ENCODE data around the gene GRB10.

The GRB10 gene

DNA sequence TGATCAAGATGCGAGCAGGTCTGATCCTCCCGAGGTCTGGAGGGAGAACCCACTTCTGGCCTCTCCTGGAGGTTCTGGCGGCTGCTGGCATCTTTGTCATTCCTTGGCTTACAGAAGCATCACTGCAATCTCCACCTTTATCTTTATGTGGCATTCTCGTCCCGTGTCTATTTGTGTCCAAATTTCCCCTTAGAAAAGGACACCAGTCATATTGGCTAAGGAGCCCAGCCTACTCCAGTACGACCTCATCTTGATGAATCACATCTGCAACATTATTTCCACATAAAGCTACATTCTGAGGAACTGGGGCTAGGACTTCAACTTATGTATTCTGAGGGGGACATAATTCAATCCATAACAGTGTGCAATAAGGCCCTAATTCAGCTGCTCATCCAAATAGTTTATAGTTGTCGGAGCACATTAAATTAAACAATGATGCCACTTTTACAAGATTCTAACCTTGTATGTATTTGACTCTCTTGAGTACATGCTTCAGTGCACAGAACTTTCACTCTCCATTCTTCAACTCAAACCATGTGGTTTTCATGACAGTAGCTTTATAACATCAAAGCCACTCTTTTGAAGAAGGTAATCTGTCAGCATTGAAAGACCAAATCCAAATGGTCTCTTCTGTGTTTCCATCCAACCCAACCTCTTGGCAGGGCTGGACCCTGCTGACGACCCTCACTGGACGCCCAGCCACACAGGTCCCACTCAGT, 131.3 kb downstream of the GRB10 start:
- DNase-seq, result no peak

DNA sequence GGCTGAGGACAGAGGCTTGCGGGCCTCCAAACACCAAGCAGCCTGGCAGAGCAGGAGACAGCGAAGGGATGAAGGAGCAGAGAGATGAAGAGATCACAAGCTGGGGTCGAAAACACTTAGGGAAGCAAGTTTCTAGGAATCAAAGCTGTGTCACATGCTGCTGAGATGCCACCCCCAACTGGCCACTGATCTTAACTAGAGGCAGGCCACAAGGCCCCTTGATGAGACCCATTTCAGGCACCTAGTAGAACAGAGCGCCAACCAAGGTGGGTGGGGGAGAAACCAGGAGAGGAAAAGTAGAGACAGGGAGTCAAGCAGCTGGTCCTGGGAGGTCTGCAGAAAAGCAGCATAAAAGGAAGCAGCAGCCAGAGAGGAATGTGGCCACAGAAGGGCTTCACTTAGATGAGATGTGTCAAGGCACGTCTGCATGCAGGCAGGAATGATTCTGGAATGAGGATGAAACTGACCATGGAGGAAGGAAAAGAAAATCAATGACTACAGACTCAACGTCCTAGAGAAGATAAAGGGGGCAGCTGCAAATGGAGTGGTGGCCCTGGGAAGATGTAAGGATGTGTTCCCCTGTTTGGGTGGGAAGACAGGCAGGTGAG, 132.5 kb downstream of the GRB10 start:
- DNase-seq, result no peak

DNA sequence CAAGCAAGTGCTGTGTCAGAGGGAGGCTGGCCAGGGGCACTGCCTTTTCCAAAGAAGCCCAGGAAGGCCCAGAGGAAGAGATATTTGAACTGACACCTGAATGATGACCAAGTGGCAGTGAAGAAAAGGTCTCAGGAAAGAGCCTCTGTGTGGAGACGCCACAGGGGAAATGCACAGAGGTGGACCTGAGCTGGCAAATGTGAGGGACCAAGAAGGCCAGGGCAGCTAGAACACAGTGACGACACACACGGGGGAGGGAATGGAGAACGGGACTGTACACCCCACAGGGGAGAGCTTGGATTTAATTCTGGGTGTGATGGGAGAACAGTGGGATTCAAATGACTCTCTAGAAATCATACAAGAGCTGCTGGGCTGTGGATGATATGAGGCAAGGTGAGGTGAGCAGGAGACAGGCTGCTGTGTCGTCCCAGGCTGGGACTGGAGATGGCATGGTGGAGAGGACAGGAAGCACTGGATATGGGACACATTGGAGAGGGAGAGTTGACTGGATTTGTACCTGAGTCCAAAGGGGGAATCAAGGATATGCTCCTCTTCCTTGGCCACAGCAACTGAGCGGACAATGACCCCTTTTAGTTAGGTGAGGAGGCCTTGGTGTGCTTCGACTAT, 133.3 kb downstream of the GRB10 start:
- DNase-seq, result no peak

DNA sequence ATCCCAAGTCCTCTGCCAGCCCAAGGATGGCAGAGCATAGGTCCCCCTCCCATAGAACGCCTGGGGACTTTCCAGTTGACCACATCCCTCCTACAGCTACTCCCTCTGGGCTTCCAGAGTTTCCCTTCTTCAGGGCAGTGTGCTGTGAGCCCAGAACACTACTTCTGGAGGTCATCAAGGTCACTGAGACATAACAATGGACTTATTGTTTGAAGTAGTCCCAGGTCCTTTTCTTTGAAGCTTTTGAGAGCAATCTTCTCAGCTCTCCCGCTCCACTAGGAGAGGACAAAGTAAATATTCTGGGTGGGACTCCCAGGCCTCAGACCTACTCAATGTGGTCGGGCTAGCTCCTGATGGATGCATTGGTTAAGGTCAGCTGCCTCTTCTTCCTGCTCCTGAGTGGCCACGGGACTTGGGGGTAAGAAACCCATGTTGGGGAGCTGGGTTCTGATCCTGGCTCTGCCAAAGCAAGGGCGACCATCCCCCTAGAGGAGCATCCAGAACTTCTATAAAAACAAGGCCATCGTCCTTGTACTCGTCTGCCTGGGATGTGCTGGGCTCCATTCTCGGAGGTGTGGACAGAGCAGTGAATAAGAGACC, 134.0 kb downstream of the GRB10 start:
- no peak for DNase-seq

DNA sequence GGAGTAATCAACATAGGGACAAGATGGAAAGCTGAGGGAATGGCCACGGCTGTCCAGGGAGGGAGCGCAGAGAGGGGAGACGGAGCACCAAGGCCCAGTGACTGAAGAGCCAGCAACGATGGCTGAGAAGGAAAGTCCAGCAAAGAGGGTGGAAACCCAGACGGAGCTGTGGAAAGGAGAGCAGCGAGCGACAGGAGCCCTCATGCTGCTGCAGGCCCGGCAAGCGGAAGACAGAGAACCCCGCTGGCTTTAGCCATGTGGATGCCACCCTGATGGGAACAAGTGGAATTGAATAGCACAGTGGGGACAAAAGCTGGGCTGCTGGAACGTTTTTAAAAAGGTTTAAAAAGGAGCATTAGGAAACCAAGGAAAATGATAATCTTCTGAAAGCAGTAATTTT, 134.6 kb downstream of the GRB10 start:
- DNase-seq, result no peak

DNA sequence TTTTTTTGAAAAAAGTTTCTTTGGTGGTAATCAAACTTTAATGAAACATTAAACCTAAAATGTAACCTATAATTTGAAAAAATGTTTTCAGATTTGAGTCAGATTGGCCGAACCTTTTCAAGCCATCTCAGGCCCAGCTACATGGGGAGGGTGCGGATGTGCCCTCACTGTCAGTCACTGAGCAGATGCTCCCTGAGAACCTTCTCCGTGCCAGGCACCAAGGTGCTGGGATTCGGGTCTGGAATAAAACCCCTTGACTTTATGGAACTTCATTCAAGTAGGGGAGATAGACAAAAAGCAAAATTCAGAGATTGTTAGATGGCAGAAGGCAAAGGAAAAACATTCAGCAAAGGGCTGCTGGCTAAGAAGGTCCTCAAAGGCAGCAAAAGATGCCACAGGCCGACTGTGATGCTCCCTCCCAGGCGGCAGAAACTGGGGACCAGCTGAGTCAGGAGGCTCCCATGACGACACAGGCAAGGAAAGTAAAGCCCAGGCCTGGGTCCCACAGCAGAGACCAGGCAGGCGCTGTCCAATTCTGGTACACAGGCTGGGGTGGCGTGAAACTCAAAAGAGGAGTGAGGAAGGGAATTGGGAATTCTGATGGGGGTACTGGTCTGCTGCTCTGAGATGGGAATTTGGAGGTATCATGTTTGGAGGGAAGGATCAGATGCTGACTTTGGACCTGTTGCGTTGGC, 135.3 kb downstream of the GRB10 start:
- DNase-seq, result no peak

DNA sequence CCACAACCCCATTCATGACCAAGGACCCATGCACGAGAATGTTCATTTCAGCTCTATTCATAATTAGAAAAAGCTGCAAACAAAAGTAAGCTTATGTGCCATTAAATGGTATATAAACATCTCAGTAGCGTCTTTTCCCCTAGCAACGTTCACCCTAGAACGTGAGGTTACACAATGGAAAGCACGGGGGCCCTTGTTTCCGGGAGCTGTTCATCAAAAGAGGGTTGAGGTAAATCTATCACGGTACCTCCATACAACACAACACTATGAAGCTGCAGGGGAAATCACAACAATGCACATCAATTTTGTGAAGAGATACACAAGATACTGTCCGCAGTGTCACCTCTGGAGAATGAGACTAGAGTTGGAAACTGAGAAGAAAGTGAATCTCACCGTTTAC, 136.6 kb downstream of the GRB10 start:
- DNase-seq, result no peak

DNA sequence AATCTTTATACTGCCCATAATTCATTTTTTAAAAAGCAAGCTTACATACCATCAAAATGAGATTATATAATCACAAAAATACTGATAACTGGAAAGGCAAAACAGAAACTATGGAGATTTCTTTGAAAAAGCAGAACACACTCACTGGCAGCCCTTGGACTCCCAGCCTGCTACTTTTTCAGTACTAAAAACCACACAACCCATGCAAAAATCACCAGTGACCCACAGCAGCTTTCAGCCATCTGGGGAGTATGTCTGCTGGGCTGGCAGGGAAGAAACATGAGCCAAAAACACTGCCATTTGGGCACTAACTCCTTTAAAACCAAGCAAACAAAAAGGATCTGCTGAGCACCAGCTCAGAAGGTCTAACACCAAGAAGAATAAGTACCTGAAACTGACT, 137.5 kb downstream of the GRB10 start:
- DNase-seq, result no peak

DNA sequence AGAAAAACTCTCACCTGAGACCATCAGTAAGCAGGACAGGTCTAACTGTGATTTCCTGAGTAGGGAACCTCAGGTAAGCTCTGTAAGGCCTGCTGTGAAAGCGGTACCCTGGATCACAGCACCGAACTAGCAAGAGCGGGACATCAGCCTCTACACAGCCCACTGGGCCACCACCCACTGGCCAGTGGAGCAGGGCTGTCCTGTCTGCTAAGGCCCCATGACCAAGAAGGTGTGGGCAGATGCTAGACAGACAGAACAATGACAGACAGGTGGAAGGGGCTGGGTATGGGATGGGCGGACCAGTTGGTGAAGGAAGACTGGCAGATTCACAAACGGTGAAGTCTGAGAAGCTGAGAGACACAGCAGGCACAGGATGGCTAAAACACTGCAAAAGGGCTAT, 138.1 kb downstream of the GRB10 start:
- DNase-seq, result no peak

DNA sequence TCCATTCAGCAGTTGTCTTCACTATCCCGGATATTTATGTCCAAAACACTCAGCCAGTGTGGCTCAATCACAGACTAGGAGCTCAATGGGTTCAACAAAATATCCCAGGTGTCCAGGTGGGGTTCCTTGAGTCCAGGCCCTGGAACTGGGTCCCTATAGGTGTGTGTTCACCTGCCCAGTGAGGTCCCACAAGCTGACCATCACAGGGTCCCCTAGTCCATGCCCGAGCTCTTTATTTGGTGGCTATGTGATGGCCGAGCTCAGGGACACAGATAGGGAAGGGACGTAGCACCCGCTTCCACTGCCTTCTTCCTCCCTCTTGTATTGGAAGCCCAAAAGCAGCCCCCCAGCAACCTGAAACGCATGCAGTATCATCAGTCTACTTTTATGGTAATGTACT, 138.6 kb downstream of the GRB10 start:
- DNase-seq, result no peak

DNA sequence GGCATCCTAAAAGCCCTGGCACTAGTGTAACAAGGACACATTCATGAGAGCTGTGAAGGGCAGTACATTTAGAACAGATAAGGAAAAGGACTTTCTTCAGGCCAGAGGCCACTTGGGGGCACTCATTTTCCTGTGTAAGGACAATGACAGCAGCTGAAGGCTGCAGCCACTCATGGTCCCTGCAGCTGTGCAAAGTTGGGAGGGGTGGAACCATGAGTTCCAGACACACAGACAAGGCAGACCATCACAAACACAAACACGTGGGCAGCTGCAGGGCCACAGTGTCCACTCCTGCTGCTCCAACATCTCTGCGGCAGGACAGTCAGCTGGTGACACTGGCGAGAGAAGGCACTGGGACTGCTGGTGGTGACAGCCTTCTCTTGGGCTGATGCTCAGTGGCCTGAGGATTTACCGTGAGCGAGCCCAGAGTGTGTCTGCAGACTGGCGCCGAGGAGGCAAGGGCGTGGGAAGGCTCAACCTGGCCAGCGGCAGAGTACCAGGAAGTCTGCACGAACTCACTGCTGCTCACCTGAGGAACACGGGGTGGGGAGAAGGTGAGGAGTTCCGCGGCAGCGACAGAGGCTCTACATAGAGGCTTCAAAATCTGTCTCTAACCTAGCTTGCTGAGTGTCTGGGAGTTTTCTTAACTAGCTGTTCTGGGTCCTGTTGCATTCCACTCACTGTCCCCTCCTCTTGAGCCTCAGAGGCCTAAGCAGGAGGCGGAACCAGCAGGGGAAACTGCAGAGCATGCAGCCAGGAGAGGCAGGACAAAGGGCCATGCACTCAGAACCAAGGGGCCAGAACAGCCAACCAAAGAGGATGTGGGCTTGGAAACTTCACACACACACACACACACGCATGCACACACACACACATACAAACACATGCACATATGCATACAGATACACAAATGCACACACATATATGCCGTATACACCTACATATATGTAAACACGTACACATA, 141.0 kb downstream of the GRB10 start:
- no peak for DNase-seq

DNA sequence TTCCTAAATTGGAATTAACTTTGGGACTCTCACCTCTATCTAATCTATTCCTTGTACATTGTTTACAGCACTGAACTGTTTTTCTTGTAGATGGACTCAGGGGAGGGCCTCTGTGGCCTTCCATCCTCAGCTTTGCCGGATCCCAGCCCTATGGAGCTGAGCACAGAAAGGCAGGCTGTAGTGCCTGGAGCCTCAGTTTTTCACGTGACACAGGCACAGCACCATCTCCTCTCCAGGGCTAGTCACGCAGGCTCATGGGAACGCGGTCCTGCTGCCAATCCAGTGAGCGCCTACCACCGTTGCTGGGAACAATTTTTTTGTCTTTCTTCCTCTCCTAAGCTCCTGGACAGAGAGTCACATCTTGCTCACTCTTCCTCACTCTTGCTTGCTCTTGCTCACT, 141.9 kb downstream of the GRB10 start:
- no peak for DNase-seq

DNA sequence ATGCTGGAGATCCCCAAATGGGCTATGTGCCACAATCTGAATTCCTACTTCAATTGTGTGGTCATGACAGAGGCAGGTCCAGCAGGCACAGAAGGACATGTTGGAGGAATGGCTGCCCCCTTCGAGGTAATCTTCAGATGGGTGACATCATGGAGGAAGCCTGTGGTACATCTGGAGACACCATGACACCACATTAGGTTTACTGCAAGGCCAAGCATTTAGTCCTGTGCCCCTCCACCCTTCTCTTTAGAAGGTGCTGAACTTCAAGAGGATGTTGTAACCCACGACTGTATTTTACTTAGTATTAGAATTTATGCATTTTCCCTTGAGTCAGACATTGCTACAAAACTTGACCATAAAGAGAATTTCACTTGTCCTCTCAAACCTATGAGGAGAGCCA, 142.4 kb downstream of the GRB10 start:
- DNase-seq, result no peak

DNA sequence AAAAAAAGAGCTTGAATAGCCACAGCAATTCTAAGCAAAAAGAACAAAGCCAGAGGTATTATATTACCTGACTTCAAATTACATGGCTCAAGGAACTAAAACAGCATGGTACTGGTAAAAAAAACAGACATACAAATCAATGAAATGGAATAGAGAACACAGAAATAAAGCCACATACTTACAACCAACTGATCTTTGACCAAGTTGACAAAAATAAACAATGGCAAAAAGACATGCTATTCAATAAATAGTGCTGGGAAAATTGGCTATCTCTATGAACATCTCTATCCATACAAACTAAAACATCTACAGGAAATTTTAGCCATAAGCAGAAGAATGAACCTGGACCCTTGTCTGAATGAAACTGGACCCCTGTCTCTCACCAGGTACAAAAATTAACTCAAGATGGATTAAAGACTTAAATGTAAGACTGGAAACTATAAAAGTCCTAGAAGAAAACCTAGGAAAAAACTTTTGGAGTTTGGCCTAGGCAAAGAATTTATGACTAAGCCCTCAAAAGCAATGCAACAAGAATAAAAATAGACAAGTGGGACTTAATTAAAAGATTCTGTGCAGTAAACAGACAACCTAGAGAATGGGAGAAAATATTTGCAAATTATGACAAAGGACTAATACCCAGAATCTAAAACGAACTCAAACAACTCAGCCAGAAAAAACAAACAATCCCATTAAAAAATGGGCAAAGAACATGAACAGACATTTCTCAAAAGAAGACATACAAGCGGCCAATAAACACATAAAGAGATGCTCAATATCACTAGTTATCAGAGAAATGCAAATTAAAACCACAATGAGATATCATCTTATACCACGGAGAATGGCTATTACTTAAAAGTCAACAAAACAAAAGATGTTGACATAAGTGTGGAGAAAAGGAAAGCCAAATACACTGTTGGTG, 144.7 kb downstream of the GRB10 start:
- DNase-seq, result peak; percentile 97

DNA sequence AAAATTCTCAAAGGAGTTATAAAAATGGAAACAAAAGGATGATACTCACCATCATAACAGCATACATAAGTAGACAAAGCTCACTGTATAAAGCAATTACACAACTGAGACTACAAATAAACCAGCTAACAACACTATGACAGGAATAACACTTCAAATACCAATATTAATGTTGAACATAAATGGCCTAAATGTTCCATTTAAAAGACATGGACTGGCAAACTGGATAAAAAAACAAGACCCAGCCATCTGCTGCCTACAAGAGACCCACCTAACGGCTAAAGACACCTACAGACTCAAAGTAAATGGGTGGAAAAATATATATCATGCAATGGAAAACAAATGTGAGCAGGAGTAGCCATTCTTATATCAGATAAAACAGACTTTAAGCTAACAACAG, 148.3 kb downstream of the GRB10 start:
- no peak for DNase-seq

DNA sequence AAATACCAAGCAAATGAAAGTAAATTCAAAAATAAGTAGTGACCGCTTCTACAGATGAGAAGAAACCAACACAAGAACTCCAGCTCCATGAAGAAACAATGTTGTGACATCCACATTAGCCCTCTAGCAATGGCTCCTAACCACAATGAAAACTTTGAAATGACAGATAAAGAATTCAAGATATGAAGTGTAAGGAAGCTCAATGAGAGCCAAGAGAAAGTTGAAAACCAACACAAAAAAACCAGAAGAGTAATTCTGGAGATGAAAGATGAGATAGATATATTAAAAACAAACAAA, 149.3 kb downstream of the GRB10 start:
- DNase-seq, result no peak

DNA sequence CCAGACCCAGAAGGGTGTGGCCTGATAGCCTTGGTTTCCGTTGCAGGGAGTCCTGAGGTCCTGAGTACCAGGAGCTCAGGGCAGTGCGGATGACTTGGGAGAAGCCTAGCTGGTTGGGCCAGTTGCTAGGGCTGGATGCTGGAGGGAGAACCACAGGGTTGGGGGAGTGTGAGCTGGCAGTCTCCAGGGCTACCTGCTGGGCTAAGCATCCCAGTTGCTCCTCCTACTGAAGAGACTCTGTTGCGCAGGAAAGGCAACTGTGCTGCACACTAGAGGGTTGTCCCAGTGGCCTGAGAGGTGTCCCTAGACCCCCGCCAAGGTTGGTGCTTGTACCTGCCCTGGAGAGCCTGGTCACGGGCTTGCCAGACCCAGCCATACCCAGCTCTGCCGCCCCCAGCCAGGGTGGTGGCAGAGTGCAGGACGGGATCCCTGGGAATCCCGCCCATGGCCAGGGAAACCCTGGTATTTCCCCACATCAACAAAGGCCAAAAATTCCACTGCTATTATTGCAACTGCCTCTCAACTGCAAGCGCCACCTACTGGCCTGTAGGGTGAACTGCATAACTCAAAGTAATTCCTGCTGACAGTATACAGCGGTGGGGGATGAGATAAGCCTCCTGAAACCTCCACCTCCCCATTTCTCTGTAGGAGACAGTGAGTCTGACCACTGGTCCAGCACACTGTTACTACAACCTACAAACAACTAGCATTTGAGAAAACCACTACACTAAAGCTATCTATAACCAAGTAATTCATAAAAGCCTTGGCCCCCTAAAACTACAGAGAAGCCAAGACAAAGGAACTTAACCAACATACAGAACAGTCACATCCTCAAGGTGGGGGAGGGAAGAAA, 149.9 kb downstream of the GRB10 start:
- DNase-seq, result no peak

DNA sequence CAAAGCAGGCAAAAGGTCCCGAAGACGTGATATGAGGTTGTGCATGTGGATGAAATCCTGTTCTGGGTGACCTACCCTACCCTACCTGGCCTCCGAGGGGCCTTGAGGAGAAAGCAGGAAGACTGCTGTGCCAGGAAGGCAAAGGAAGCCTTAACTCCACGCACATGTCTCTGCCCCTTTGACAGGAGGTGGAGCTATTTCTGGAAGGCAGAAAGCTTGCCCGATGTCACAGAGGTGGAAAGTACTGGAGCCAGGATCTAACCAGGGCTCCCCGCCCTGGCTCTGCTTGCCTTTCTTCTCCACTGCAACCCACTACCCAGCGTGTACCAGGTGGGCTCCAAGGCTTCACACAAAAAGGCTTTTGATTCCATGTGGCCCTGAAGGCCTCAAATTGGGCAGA, 151.1 kb downstream of the GRB10 start:
- DNase-seq, result no peak

DNA sequence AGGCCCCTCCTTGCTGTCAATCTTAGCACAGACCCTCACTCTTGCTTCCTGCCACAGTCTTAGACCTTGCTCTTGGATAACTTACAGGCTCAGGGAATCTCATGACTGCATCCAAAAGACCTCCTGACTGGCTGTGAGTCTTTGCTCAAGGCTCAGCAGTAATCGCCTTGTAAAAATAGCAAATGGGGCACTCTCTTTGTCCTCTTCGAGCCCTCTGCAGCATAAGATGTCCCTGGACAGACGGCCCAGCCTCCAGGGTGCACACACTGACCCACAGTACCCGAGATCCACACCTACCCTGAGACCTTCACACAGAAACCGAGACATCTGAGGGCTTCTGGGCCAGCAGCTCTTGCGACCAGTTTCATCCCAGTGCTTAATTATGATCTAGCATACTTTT, 151.6 kb downstream of the GRB10 start:
- DNase-seq, result no peak

DNA sequence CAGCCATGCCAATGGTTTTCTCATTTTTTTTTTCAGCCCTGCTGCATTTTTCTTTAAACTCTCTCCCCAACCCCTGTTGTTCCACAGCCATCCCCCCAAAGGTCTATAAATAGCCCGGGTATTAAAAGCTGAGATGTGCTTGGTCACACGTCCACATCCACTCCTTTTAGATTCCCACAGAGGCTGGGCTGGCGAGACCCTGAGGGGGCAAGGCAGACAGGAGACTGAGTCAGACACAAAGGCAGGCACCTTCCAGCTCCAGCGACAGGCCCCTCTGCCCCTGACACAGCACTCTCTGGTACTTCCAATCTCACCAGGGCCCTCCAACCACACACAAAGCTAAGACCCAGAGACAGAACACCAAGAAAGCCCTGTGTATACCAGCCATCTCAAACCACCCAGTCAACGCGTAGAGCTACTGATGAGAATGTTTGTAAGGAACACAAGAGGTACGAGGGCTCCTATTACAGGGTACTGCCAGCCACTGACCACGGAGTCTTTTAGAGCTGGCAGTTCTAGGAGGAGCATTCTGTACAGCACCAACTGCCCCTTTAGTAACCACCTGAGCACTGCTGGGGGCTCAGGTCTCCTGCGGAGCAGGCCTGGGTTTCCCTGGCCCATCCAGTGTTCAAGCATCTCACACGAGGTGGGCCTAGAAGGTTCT, 153.3 kb downstream of the GRB10 start:
- no peak for DNase-seq

Measured in NCI-H526 treated with DMSO at 0.1 percent for 48 hours (cell line).